Adrenal gland (tissue), 12 donors: ENCODE measurements around the gene SH3BP4. TPM values are rescaled to one million over a fixed set of nuclear protein-coding genes. Genes with fewer than 3 reads are reported as not detected.

Experiments used
- DNase-seq, 7 donors: peaks; one replicate each; pipeline ENCODE4 v3.0.0-alpha.2; 2019 to 2020
- H3K27ac ChIP-seq, 5 donors: fragments of 200-600 bp; sonication (generic) in 4 of 5; 1 replicate in 3 of 5; 2 replicates in 2 of 5; pipeline versions ENCODE4 v1.5.1 to v1.8.0; 2016 to 2020; ENCODE audit warnings: mild to moderate bottlenecking in 1 of 5
- H3K27me3 ChIP-seq: fragments of 200-600 bp; 2 replicates; pipeline ENCODE4 v1.8.0; 2021
- H3K36me3 ChIP-seq, 2 donors: fragments of 200-600 bp; replicated peaks in 1 of 2; 1 replicate in 1 of 2; 2 replicates in 1 of 2; pipeline versions ENCODE4 v1.5.1 to v1.8.0; 2018 to 2022
- H3K4me1 ChIP-seq, 2 donors: fragments of 200-600 bp; replicated peaks in 1 of 2; 1 replicate in 1 of 2; 2 replicates in 1 of 2; pipeline versions ENCODE4 v1.5.1 to v1.8.0; 2018 to 2021
- H3K4me3 ChIP-seq, 4 donors: fragments of 200-600 bp; sonication (generic) in 3 of 4; one replicate each; pipeline ENCODE4 v1.5.1; 2016 to 2018
- H3K9me3 ChIP-seq, 3 donors: fragments of 200-600 bp; sonication (generic) in 1 of 3; replicated peaks in 1 of 3; 1 replicate in 2 of 3; 2 replicates in 1 of 3; pipeline versions ENCODE4 v1.5.1 to v1.8.0; 2016 to 2021
- CTCF ChIP-seq, 6 experiments: fragments of 450-650 bp in 4 of 6; fragments of 200-600 bp in 2 of 6; sonication (generic) in 1 of 6; IDR thresholded peaks; 1 replicate in 5 of 6; 2 replicates in 1 of 6; pipeline versions ENCODE4 v1.5.1 to v1.8.0; 2016 to 2021; ENCODE audit warnings: antibody characterized with exemption in 6 of 6, mild to moderate bottlenecking in 2 of 6, moderate library complexity in 1 of 6
- POLR2A ChIP-seq, 2 donors: fragments of 450-650 bp; IDR thresholded peaks; one replicate each; pipeline ENCODE4 v1.6.1; 2017; ENCODE audit warnings: antibody characterized with exemption in 2 of 2, mild to moderate bottlenecking in 2 of 2, moderate library complexity in 1 of 2
- WGBS, 4 donors: extraction: QIAGEN DNeasy Blood & Tissue Kit in 2 of 4; methylation state at CpG; one replicate each; pipeline versions ENCODE4 v1.1.5 to v1.1.7; 2013 to 2017; 5-methylcytosine and 5-hydroxymethylcytosine counted together
- intact Hi-C, 2 donors: fragments of 100-400 bp; cut with DNase I; formaldehyde crosslinking; loops; one replicate each; pipeline versions ENCODE4 v1.14.1 to v1.15.0; 2022 to 2023
- polyA plus RNA-seq, 3 donors: library from polyadenylated mRNA; stranded (reverse); fragments of 200-250 nt in 2 of 3; fragments of 350-450 nt in 1 of 3; fragmentation: Illumina TruSeq in 1 of 3; extraction: RNeasy Lipid Tissue Mini Kit (QIAGEN cat#74804) in 1 of 3; gene quantifications; one replicate each; pipeline ENCODE4 v1.2.3, GENCODE V29; 2013 to 2014
- total RNA-seq, 9 donors: library from RNA; depleted of rRNA in 4 of 9; stranded (reverse); fragments of >200 nt in 4 of 9; fragments of 120-200 nt in 1 of 9; fragmentation: NEBNext Ultra II Directional in 1 of 9; extraction: Animal tissue kit (Norgen Biotek cat#: 25700) in 1 of 9; gene quantifications; one replicate each; pipeline versions ENCODE4 v1.1.0 to v1.2.4, GENCODE V29; 2013 to 2023
- donor health status: healthy with polysubstance abuse.
- donor health status: Bipolar disorder and iron deficiency.
- donor health status: DM: yes; HTN: yes; CAD: no.
- donor health status: DM: no; HTN: no; CAD: no.
- donor health status: DM: no; HTN: no; CAD: no.
- donor health status: DM: yes; HTN: yes; CAD: no.

The SH3BP4 gene
- total and polyA plus RNA-seq, 12 donors = 5.1 to 26.9 (median 19.9) TPM

- Histone ChIP-seq H3K27me3 (no peaks in the 10 kb centered on the region), H3K9me3 (no peaks in the 10 kb centered on the region), H3K36me3 (no peaks in the 10 kb centered on the region), H3K27ac (no peak overlapping the region), H3K4me3 (no peak overlapping the region), H3K4me1 (no peaks in the 10 kb centered on the region)
- DNase-seq = no peak
- intact Hi-C loops = no loop called here
- no peak for TF ChIP-seq CTCF (IDR thresholded peaks at IDR 0.05)
- TF ChIP-seq POLR2A (IDR thresholded peaks at IDR 0.05) = no peak
- WGBS, 4 donors = 68 to 91% (median 75%) methylated on average over 3 to 4 of the region's 4 CpGs
Observed at GRCh38 chr2:235066895-235067294, 115.1 kb downstream of the SH3BP4 start.

GRCh38 chr2:235068701-235069100 is 116.9 kb downstream of the SH3BP4 start:
- intact Hi-C loops = no loop called here
- WGBS, 4 donors = 81 to 97% (median 93%) methylated on average over 3 of the region's 3 CpGs

GRCh38 chr2:235070063-235070706 is 118.4 kb downstream of the SH3BP4 start:
- H3K4me3 ChIP-seq = no peak overlapping the region
- TF ChIP-seq CTCF (IDR thresholded peaks at IDR 0.05) (no peak), POLR2A (IDR thresholded peaks at IDR 0.05) (no peak)
- H3K27ac ChIP-seq = no peak overlapping the region
- no peaks in the 10 kb centered on the region for H3K36me3 ChIP-seq
- H3K4me1 ChIP-seq = no peaks in the 10 kb centered on the region
- intact Hi-C loops = no loop called here
- no peaks in the 10 kb centered on the region for H3K9me3 ChIP-seq
- no peak for DNase-seq
- no peaks in the 10 kb centered on the region for H3K27me3 ChIP-seq

More at GRCh38 chr2:235068701-235069100, 116.9 kb downstream of the SH3BP4 start:
- Histone ChIP-seq H3K4me3 (no peak overlapping the region), H3K27me3 (no peaks in the 10 kb centered on the region), H3K36me3 (no peaks in the 10 kb centered on the region), H3K4me1 (no peaks in the 10 kb centered on the region), H3K27ac (no peak overlapping the region), H3K9me3 (no peaks in the 10 kb centered on the region)
- DNase-seq = no peak
- no peak for TF ChIP-seq POLR2A (IDR thresholded peaks at IDR 0.05)
- no peak for TF ChIP-seq CTCF (IDR thresholded peaks at IDR 0.05)

GRCh38 chr2:235073868-235074413 is 122.1 kb downstream of the SH3BP4 start:
- no peaks in the 10 kb centered on the region for H3K36me3 ChIP-seq
- H3K27ac ChIP-seq = no peak overlapping the region
- H3K27me3 ChIP-seq = no peaks in the 10 kb centered on the region
- H3K9me3 ChIP-seq = no peaks in the 10 kb centered on the region
- intact Hi-C loops = no loop called here
- H3K4me3 ChIP-seq = no peak overlapping the region
- H3K4me1 ChIP-seq = no peaks in the 10 kb centered on the region
- WGBS, 4 donors = 49 to 71% (median 62%) methylated on average over 6 of the region's 6 CpGs
- TF ChIP-seq POLR2A (IDR thresholded peaks at IDR 0.05) (no peak), CTCF (IDR thresholded peaks at IDR 0.05) (no peak)
- no peak for DNase-seq
